Heart left ventricle (tissue), 16 donors: ENCODE results near the gene CNIH2. TPM values are rescaled to one million over a fixed set of nuclear protein-coding genes. Genes with fewer than 3 reads are reported as not detected.

Experiments
- ATAC-seq, 4 donors: fragments of 200-7000 bp; cut with Tn5 transposase; one replicate each; pipeline ENCODE4 v1.9.1; 2020 to 2022; ENCODE audit warnings: moderate library complexity in 4 of 4, mild to moderate bottlenecking in 3 of 4, moderate number of reproducible peaks in 1 of 4
- DNase-seq, 5 donors: peaks; one replicate each; pipeline ENCODE4 v3.0.0-alpha.2; 2020
- H3K27ac ChIP-seq, 12 donors: fragments of 200-600 bp; sonication (generic) in 4 of 12; one replicate each; pipeline versions ENCODE4 v1.5.0 to v1.8.0; 2016 to 2022; ENCODE audit warnings: mild to moderate bottlenecking in 2 of 12
- H3K27me3 ChIP-seq, 9 donors: fragments of 200-600 bp; sonication (generic) in 2 of 9; one replicate each; pipeline versions ENCODE4 v1.5.1 to v1.8.0; 2016 to 2022; ENCODE audit warnings: mild to moderate bottlenecking in 3 of 9
- H3K36me3 ChIP-seq, 9 donors: fragments of 200-600 bp; sonication (generic) in 2 of 9; one replicate each; pipeline versions ENCODE4 v1.5.0 to v1.8.0; 2018 to 2022; ENCODE audit warnings: mild to moderate bottlenecking in 2 of 9
- H3K4me1 ChIP-seq, 12 donors: fragments of 200-600 bp; sonication (generic) in 4 of 12; one replicate each; pipeline versions ENCODE4 v1.5.0 to v1.8.0; 2016 to 2022; ENCODE audit warnings: mild to moderate bottlenecking in 3 of 12
- H3K4me3 ChIP-seq, 12 donors: fragments of 200-600 bp; sonication (generic) in 4 of 12; one replicate each; pipeline versions ENCODE4 v1.5.0 to v1.8.0; 2017 to 2022; ENCODE audit warnings: mild to moderate bottlenecking in 9 of 12, moderate library complexity in 4 of 12
- H3K9me3 ChIP-seq, 12 donors: fragments of 200-600 bp; sonication (generic) in 4 of 12; one replicate each; pipeline versions ENCODE4 v1.5.0 to v1.8.0; 2016 to 2022; ENCODE audit warnings: mild to moderate bottlenecking in 1 of 12
- CTCF ChIP-seq, 12 donors: fragments of 200-600 bp; sonication (generic) in 4 of 12; IDR thresholded peaks; one replicate each; pipeline versions ENCODE4 v1.5.0 to v1.8.0; 2018 to 2022; ENCODE audit warnings: antibody characterized with exemption in 12 of 12, mild to moderate bottlenecking in 5 of 12
- POLR2A ChIP-seq, 2 donors: fragments of 450-650 bp; IDR thresholded peaks; one replicate each; pipeline ENCODE4 v1.6.1; 2017; ENCODE audit warnings: antibody characterized with exemption in 2 of 2, mild to moderate bottlenecking in 2 of 2, moderate library complexity in 2 of 2
- WGBS, 4 donors: extraction: QIAGEN DNeasy Blood & Tissue Kit in 2 of 4; methylation state at CpG; one replicate each; pipeline versions ENCODE4 v1.1.5 to v1.1.7; 2013 to 2018; 5-methylcytosine and 5-hydroxymethylcytosine counted together
- intact Hi-C, 10 donors: fragments of 100-400 bp; cut with DNase I; formaldehyde crosslinking; loops; one replicate each; pipeline versions ENCODE4 v1.11.1 to v1.14.2; 2022
- polyA plus RNA-seq, 2 donors: library from polyadenylated mRNA; stranded (reverse); fragments of 200-250 nt; gene quantifications; one replicate each; pipeline ENCODE4 v1.2.3, GENCODE V29; 2013
- total RNA-seq, 9 donors: library from RNA; depleted of rRNA in 2 of 9; stranded (reverse); fragments of >200 nt in 2 of 9; fragmentation: NEBNext Ultra II Directional in 3 of 9; extraction: Animal tissue kit (Norgen Biotek cat#: 25700) in 3 of 9; gene quantifications; one replicate each; pipeline versions ENCODE4 v1.1.0 to v1.2.4, GENCODE V29; 2016 to 2023
- donor health status: ischemic (EF 13 %, LVEDD 7.1; RV severe dilation, severe dysfunction).
- donor health status: healthy with polysubstance abuse.
- donor health status: DM: no; HTN: yes; CAD: no.
- donor health status: DM: no; HTN: no; CAD: no.
- donor health status: ischemic (EF 25% LVEDD 6.9; RV normal size, moderate dysfunction).
- donor health status: ischemic (EF 25% LVEDD 5.7; RV mildly dilated, moderate dysfunction).
- donor health status: healthy.
- donor health status: DM: yes; HTN: yes; CAD: no.
- donor health status: ischemic (EF 35%, LVEDD 5.7; RV mildly dilated, moderate dysfunction).
- donor health status: nonischemic (EF 11% LVEDD 7.7; RV severe dilation, severe dysfunction).
- donor health status: DM: yes; HTN: yes; CAD: no.
- donor health status: PGD.
- donor health status: ischemic (EF 29% LVEDD 5.4; RV normal size, mild dysfunction).
- donor health status: nonischemic (EF 23%, LVEDD 6.1; RV moderate dilation, normal function).

The CNIH2 gene
- total and polyA plus RNA-seq, 11 donors, result 0.08 to 0.40 (median 0.25) TPM; not detected in 8

- no peak overlapping the region for H3K27ac ChIP-seq
- intact Hi-C loops, result no loop called here
- H3K27me3 ChIP-seq, result no peaks in the 10 kb centered on the region
- H3K9me3 ChIP-seq, result no peaks in the 10 kb centered on the region
- 94 to 95% (median 95%) methylated on average over 6 of the region's 6 CpGs for WGBS, 4 donors
- H3K36me3 ChIP-seq, result peaks cover 0 to 98% (median 91%) of the 10 kb centered on the region in 9 donors
- no peak overlapping the region for H3K4me3 ChIP-seq
- no peak for DNase-seq
- H3K4me1 ChIP-seq, result peaks cover 0 to 10% (median 3%) of the 10 kb centered on the region in 12 donors
- ATAC-seq, result no peak
- TF ChIP-seq CTCF (IDR thresholded peaks at IDR 0.05), result no peak
- TF ChIP-seq POLR2A (IDR thresholded peaks at IDR 0.05), result no peak
Observed at GRCh38 chr11:66237867-66238266, 40.1 kb upstream of the CNIH2 start.

GRCh38 chr11:66238786-66239413 lies 39.1 kb upstream of the CNIH2 start:
- intact Hi-C loops, result no loop called here
- no peak overlapping the region for H3K4me3 ChIP-seq
- H3K36me3 ChIP-seq, result peaks cover 0 to 98% (median 87%) of the 10 kb centered on the region in 9 donors
- TF ChIP-seq CTCF (IDR thresholded peaks at IDR 0.05) (no peak), POLR2A (IDR thresholded peaks at IDR 0.05) (no peak)
- H3K27me3 ChIP-seq, result no peaks in the 10 kb centered on the region
- peaks cover 0 to 10% (median 3%) of the 10 kb centered on the region in 12 donors for H3K4me1 ChIP-seq
- ATAC-seq, result no peak
- no peaks in the 10 kb centered on the region for H3K9me3 ChIP-seq
- no peak overlapping the region for H3K27ac ChIP-seq
- DNase-seq, result no peak
- WGBS, 4 donors, result 84 to 92% (median 85%) methylated on average over 17 of the region's 17 CpGs

- Histone ChIP-seq H3K4me1 (peaks cover 0 to 10% (median 3%) of the 10 kb centered on the region in 12 donors), H3K9me3 (no peaks in the 10 kb centered on the region), H3K27ac (no peak overlapping the region), H3K27me3 (no peaks in the 10 kb centered on the region), H3K36me3 (peaks cover 0 to 98% (median 82%) of the 10 kb centered on the region in 9 donors), H3K4me3 (no peak overlapping the region)
- TF ChIP-seq CTCF (IDR thresholded peaks at IDR 0.05) (no peak), POLR2A (IDR thresholded peaks at IDR 0.05) (no peak)
- 86 to 92% (median 88%) methylated on average over 3 of the region's 3 CpGs for WGBS, 4 donors
- ATAC-seq, result no peak
- DNase-seq, result no peak
- intact Hi-C loops, result no loop called here
Observed at GRCh38 chr11:66239511-66239910, 38.5 kb upstream of the CNIH2 start.

- 87 to 92% (median 88%) methylated on average over 24 to 25 of the region's 25 CpGs for WGBS, 4 donors
- no peaks in the 10 kb centered on the region for H3K9me3 ChIP-seq
- ATAC-seq (no peak), DNase-seq (no peak)
- H3K27ac ChIP-seq, result no peak overlapping the region
- no peak for TF ChIP-seq POLR2A (IDR thresholded peaks at IDR 0.05)
- TF ChIP-seq CTCF (IDR thresholded peaks at IDR 0.05), result no peak
- H3K36me3 ChIP-seq, result peaks cover 0 to 98% (median 81%) of the 10 kb centered on the region in 9 donors
- intact Hi-C loops, result no loop called here
- H3K27me3 ChIP-seq, result no peaks in the 10 kb centered on the region
- no peak overlapping the region for H3K4me3 ChIP-seq
- H3K4me1 ChIP-seq, result peaks cover 0 to 10% (median 3%) of the 10 kb centered on the region in 12 donors
Observed at GRCh38 chr11:66239998-66240780, 37.8 kb upstream of the CNIH2 start.
